22Rv1 (cell line): ENCODE measurements around the gene UCP2.

Experiments
- ZFX ChIP-seq: fragments of 450-650 bp; IDR thresholded peaks from 2 replicates; pipeline ENCODE4 v1.6.1; 2017; ENCODE audit warnings: antibody characterized with exemption, borderline replicate concordance
- TF ChIP-seq, protein P1 (sequence below): fragments of 450-650 bp; IDR thresholded peaks from 2 replicates; pipeline ENCODE4 v1.5.1; 2017; ENCODE audit warnings: mild to moderate bottlenecking

- TF ChIP-seq, protein P1, sequence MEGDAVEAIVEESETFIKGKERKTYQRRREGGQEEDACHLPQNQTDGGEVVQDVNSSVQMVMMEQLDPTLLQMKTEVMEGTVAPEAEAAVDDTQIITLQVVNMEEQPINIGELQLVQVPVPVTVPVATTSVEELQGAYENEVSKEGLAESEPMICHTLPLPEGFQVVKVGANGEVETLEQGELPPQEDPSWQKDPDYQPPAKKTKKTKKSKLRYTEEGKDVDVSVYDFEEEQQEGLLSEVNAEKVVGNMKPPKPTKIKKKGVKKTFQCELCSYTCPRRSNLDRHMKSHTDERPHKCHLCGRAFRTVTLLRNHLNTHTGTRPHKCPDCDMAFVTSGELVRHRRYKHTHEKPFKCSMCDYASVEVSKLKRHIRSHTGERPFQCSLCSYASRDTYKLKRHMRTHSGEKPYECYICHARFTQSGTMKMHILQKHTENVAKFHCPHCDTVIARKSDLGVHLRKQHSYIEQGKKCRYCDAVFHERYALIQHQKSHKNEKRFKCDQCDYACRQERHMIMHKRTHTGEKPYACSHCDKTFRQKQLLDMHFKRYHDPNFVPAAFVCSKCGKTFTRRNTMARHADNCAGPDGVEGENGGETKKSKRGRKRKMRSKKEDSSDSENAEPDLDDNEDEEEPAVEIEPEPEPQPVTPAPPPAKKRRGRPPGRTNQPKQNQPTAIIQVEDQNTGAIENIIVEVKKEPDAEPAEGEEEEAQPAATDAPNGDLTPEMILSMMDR: no peak
- TF ChIP-seq ZFX: no peak
These were observed 31.6 kb downstream of the UCP2 start, which contains the start of gene DNAJB13 for GRCh38 chr11:73950869-73951710.
